PC-9 (cell line): ENCODE measurements around the gene CAPN13.

Source experiments
- CTCF ChIP-seq: fragments of 200-600 bp; sonication (generic); conservative IDR thresholded peaks from 2 replicates; pipeline ENCODE4 v1.6.1; 2017; ENCODE audit warnings: mixed run types, antibody characterized with exemption, mild to moderate bottlenecking, moderate library complexity
- EZH2 ChIP-seq: fragments of 200-600 bp; sonication (generic); IDR thresholded peaks from 2 replicates; pipeline ENCODE4 v1.8.0; 2017; ENCODE audit warnings: antibody characterized with exemption, low read depth

DNA sequence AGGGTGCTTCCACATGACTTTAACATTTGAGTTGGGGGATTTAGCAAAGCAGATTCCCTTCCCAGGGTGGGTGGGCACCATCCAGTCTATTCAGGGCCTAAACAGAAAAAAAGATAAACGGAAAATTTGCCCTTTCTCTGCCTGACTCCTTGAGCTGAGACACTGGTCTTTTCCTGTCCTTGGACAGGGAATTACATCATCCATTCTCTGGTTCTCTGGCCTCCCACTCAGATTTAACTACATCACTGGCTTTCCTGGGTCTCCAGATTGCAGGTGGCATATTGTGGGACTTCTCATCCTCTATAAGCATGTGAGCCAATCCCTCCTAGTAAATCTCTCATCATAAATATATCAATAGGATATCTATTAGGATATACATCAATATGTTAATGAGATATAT lies 25.8 kb downstream of the CAPN13 start:
- TF ChIP-seq CTCF (no peak), EZH2 (no peak)
